Activated CD4-positive, alpha-beta T cell treated with anti-CD3 and anti-CD28 coated beads, Interleukin-10, Interleukin-2, amounts not matched to agents 100 ng/mL and 50 ng/mL, durations not matched to agents 16 hours and 8 hours (primary cell): ENCODE data around the gene NAP1L5.
A peak's percentile ranks its signal among the peaks of the same experiment; 100 is the strongest.

Source experiments
- DNase-seq: peaks from one replicate; pipeline ENCODE4 v3.0.0-alpha.2; 2020

Gene NAP1L5

GRCh38 chr4:88659055-88659889 lies 38.4 kb downstream of the NAP1L5 start:
- DNase-seq, result peak; percentile 35

GRCh38 chr4:88655226-88655625 lies 42.4 kb downstream of the NAP1L5 start:
- no peak for DNase-seq

DNA sequence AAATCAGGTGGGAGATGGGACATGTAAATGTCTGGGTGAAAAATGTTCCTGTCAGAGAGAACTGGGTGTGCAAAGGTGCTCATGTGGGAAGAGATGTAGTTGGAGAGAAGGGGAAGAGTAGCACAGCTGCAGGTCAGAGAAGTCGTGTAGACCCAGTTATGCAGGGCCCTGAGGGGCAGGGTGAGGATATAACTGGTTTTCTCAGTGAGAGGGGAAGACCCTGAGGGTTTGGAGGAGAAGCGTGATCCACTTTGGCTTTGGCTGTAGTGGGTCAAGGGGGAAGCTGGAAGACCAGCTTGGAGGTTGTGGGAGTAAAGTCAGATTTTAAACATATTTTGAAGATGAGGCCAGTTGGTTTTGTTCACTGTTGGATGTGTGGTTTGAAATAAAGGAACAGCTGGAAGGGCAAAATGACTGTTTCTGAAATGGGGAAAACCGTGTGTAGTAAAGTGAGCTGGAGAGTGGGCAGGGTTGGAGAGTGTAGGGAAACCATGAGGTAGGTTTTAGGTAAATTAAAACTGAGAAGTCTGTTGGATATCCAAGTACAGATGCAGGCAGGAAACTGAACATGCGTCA lies 44.2 kb downstream of the NAP1L5 start:
- no peak for DNase-seq

- DNase-seq, result no peak
Observed at GRCh38 chr4:88649716-88650115, 47.9 kb downstream of the NAP1L5 start.

- no peak for DNase-seq
Observed at GRCh38 chr4:88646528-88647280, 50.9 kb downstream of the NAP1L5 start.

DNA sequence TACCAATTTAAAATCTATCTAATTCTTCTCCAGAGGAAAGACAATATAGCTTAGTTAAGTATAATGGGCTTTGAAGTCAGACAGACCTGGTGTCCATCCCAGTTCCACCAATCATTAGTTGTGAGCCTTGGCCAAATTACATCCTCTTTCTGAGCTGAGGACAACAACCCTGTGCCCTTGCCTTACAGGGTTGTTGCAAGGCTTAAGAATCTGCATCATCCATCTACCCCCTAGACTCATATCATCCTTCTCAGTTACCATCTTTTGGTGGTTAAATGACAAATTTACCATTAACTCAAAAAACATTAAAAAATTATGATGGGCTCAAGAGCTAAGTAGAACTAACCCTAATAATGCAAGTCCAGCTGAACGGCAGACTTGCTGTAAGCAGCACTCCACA lies 51.6 kb downstream of the NAP1L5 start:
- no peak for DNase-seq
